HCT116 (cell line): Measurements from ENCODE around the gene PRR12. TPM values are rescaled to one million over a fixed set of nuclear protein-coding genes. Genes with fewer than 3 reads are reported as not detected.

ENCODE experiments used
- ATAC-seq: fragments of 200-7000 bp; cut with Tn5 transposase; 2 replicates; pipeline ENCODE4 v1.9.1; 2020; ENCODE audit warnings: mild to moderate bottlenecking, moderate library complexity
- BruUV-seq: library from RNA; stranded (reverse); fragments of 400-500 nt; replicated peaks from 2 replicates; lab custom pipeline; 2021; lab: Mats Ljungman, UMichigan
- CTCF ChIA-PET: fragments of 300-600 bp; sonication (Branson Sonifier 250); formaldehyde crosslinking; loops from one replicate; lab custom pipeline; 2021; ENCODE audit warnings: antibody characterized with exemption; lab: Charles Lee
- POLR2A ChIA-PET: fragments of 300-600, 350-600 bp; sonication (Branson Sonifier 250); formaldehyde crosslinking; loops from one replicate; lab custom pipeline; 2021; ENCODE audit warnings: antibody characterized with exemption; lab: Charles Lee
- RAD21 ChIA-PET, 2 experiments: fragments of 300-600 bp; sonication (Branson Sonifier 250); formaldehyde crosslinking; loops; one replicate each; lab custom pipeline; 2023; ENCODE audit warnings: low total read pairs in 2 of 2; ENCODE audit not compliant: uncharacterized antibody in 2 of 2, unreplicated experiment in 2 of 2, low non-redundant PET in 1 of 2; lab: Charles Lee
- DNase-seq: peaks from one replicate; pipeline ENCODE4 v3.0.0-alpha.2; 2010; ENCODE audit warnings: low read depth, low spot score
- H2AFZ ChIP-seq: fragments of 200-600 bp; shearing (Covaris generic), sonication (generic); 2 replicates; pipeline ENCODE4 v1.6.1; 2017; ENCODE audit warnings: low read depth, mixed run types, mixed read lengths, antibody characterized with exemption, low read length; ENCODE audit not compliant: poor library complexity, severe bottlenecking
- H3K27ac ChIP-seq: 2 replicates; pipeline ENCODE4 v1.5.1; 2012; ENCODE audit warnings: low read depth, low read length
- H3K27me3 ChIP-seq: fragments of 200-600 bp; sonication (generic); 2 replicates; pipeline ENCODE4 v1.6.1; 2016; ENCODE audit warnings: mixed run types, low read length, mixed read lengths; ENCODE audit not compliant: insufficient read depth
- H3K36me3 ChIP-seq, 2 experiments: fragments of 200-500 bp in 1 of 2; fragments of 200-600 bp in 1 of 2; sonication (Bioruptor generic) in 1 of 2; sonication (generic) in 1 of 2; 2 replicates each; pipeline versions ENCODE4 v1.5.1 to v1.6.1; 2014 to 2016; ENCODE audit warnings: low read length in 2 of 2, inconsistent platforms in 1 of 2, mixed read lengths in 1 of 2, mixed run types in 1 of 2; ENCODE audit not compliant: insufficient read depth in 2 of 2, control insufficient read depth in 1 of 2
- H3K4me1 ChIP-seq, 2 experiments: fragments of 200-600 bp in 1 of 2; sonication (generic) in 1 of 2; 2 replicates each; pipeline versions ENCODE4 v1.5.1 to v1.6.1; 2012 to 2017; ENCODE audit warnings: low read length in 2 of 2, inconsistent platforms in 1 of 2, mild to moderate bottlenecking in 1 of 2, mixed read lengths in 1 of 2, mixed run types in 1 of 2, moderate library complexity in 1 of 2; ENCODE audit not compliant: insufficient read depth in 2 of 2, control insufficient read depth in 1 of 2
- H3K4me2 ChIP-seq: fragments of 200-600 bp; sonication (generic); 2 replicates; pipeline ENCODE4 v1.6.1; 2017; ENCODE audit warnings: mixed run types, low read length, mixed read lengths
- H3K4me3 ChIP-seq, 2 experiments: fragments of 200-600 bp in 1 of 2; sonication (generic) in 1 of 2; replicated peaks in 1 of 2; 2 replicates each; pipeline ENCODE4 v1.5.1; 2011 to 2016; ENCODE audit warnings: low read length in 2 of 2, control low read depth in 1 of 2, low read depth in 1 of 2, mild to moderate bottlenecking in 1 of 2, mixed read lengths in 1 of 2, mixed run types in 1 of 2
- H3K79me2 ChIP-seq: fragments of 200-600 bp; sonication (generic); 2 replicates; pipeline ENCODE4 v1.6.1; 2017; ENCODE audit warnings: mild to moderate bottlenecking, mixed run types, low read length, moderate library complexity, mixed read lengths; ENCODE audit not compliant: insufficient read depth
- H3K9ac ChIP-seq: fragments of 200-600 bp; sonication (generic); 2 replicates; pipeline ENCODE4 v1.6.1; 2016; ENCODE audit warnings: low read length, mixed read lengths
- H3K9me2 ChIP-seq: fragments of 200-600 bp; sonication (generic), shearing (Covaris generic); 2 replicates; pipeline ENCODE4 v1.6.1; 2017; ENCODE audit warnings: mixed run types, mild to moderate bottlenecking, moderate library complexity; ENCODE audit not compliant: insufficient read depth
- H3K9me3 ChIP-seq, 2 experiments: fragments of 200-500 bp in 1 of 2; fragments of 200-600 bp in 1 of 2; sonication (Bioruptor generic) in 1 of 2; sonication (generic) in 1 of 2; 2 replicates each; pipeline ENCODE4 v1.6.1; 2014 to 2017; ENCODE audit warnings: low read length in 2 of 2, mixed read lengths in 2 of 2, inconsistent platforms in 1 of 2, low read depth in 1 of 2, mild to moderate bottlenecking in 1 of 2, mixed run types in 1 of 2, moderate library complexity in 1 of 2; ENCODE audit not compliant: control insufficient read depth in 1 of 2, insufficient read depth in 1 of 2
- H4K20me1 ChIP-seq: fragments of 200-600 bp; sonication (generic), shearing (Covaris generic); 2 replicates; pipeline ENCODE4 v1.6.1; 2017; ENCODE audit warnings: mixed run types, mild to moderate bottlenecking, moderate library complexity; ENCODE audit not compliant: insufficient read depth
- CEBPB ChIP-seq: IDR thresholded peaks from 2 replicates; pipeline ENCODE4 v1.6.1; 2012; ENCODE audit warnings: low read depth
- ELF1 ChIP-seq: IDR thresholded peaks from 2 replicates; pipeline ENCODE4 v1.6.1; 2012; ENCODE audit warnings: low read depth, borderline replicate concordance
- FOSL1 ChIP-seq: IDR thresholded peaks from 2 replicates; pipeline ENCODE4 v1.6.1; 2012; ENCODE audit warnings: low read depth
- TCF7L2 ChIP-seq: IDR thresholded peaks from 2 replicates; pipeline ENCODE4 v1.7.0; 2011; ENCODE audit warnings: borderline replicate concordance, inconsistent platforms; ENCODE audit not compliant: insufficient read depth, insufficient read length; ENCODE audit errors: extremely low read depth
- ZFX ChIP-seq: fragments of 450-650 bp; IDR thresholded peaks from 2 replicates; pipeline ENCODE4 v1.6.1; 2017
- intact Hi-C: fragments of 100-400 bp; cut with micrococcal nuclease; formaldehyde crosslinking; loops from 2 replicates; pipeline ENCODE4 v1.10.0; 2022
- total RNA-seq: library from RNA; stranded (reverse); gene quantifications from one replicate; pipeline ENCODE4 v1.2.1, GENCODE V29; 2021; ENCODE audit not compliant: unreplicated experiment
- TF ChIP-seq, protein P1 (sequence below): IDR thresholded peaks from 2 replicates; pipeline ENCODE4 v1.6.1; 2012

PRR12 gene
- total RNA-seq, 1 experiment from 2014 or later = 26.9 TPM

DNA sequence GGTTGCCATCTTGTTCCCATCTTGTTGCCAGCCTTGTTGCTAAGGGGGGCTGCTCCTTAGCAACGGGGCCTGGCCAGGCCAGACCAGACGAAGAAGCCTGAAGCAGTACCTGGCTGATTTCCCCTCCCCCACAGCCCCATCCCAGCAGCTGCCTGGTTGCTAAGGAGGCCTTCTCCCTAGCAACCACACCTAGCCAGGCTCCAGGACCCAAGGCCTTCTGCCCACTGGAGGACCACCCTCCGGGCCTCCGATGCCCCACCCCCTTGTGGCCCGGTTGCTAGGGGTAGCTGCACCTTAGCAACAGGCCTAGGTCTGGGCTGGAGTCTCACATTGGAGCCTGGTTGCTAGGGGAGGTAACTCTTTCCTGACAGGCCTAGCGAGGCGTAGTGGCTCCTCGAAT is 6.0 kb upstream of the PRR12 start:
- ATAC-seq = no peak
- DNase-seq = no peak
- Histone ChIP-seq H3K9me3 (no peaks in the 10 kb centered on the region), H3K27ac (no peak overlapping the region), H3K4me3 (no peak overlapping the region), H4K20me1 (no peaks in the 10 kb centered on the region), H3K36me3 (no peaks in the 10 kb centered on the region), H3K27me3 (no peaks in the 10 kb centered on the region), H2AFZ (no peak overlapping the region), H3K4me2 (no peak overlapping the region), H3K9ac (no peak overlapping the region), H3K79me2 (peaks cover 4% of the 10 kb centered on the region), H3K4me1 (peaks cover 4 to 18% of the 10 kb centered on the region in 2 experiments; a peak in 3 of 4 replicates), H3K9me2 (no peaks in the 10 kb centered on the region)
- ChIA-PET RAD21 (no interaction called here), POLR2A (interaction anchor here (1.5 kb wide), 1 partner anchor 56 kb away, joined by 4 read pairs; no protein-coding TSS in a partner anchor), CTCF (no interaction called here)
- intact Hi-C loops = no loop called here
- BruUV-seq = no TSS peak
- TF ChIP-seq CEBPB (no peak), FOSL1 (no peak)

DNA sequence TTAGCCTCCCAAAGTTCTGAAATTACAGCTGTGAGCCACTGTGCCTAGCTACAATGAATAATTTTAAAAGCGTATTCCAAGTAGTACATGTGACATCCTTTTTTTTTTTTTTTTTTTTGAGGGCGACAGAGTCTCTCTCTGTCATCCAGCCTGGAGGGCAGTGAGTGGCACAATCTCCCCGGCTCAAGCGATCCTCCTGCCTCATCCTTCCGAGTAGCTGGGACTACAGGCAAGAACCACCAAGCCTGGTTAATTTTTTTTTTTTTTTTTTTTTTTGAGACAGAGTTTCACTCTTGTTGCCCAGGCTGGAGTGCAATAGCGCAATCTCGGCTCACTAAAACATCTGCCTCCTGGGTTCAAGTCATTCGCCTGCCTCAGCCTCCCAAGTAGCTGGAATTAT is 3.8 kb upstream of the PRR12 start:
- CTCF ChIA-PET = interaction anchor here (1.7 kb wide), 1 partner anchor 17 kb away, joined by 3 read pairs; no protein-coding TSS in a partner anchor

More for the DNA sequence above, 3.8 kb upstream of the PRR12 start:
- Histone ChIP-seq H3K4me3 (no peak overlapping the region), H4K20me1 (no peaks in the 10 kb centered on the region), H3K36me3 (no peaks in the 10 kb centered on the region), H3K27me3 (no peaks in the 10 kb centered on the region), H3K9me2 (no peaks in the 10 kb centered on the region), H3K4me1 (peaks cover 4 to 14% of the 10 kb centered on the region in 2 experiments; a peak in 3 of 4 replicates), H3K4me2 (no peak overlapping the region), H2AFZ (no peak overlapping the region), H3K9me3 (no peaks in the 10 kb centered on the region), H3K27ac (no peak overlapping the region), H3K79me2 (peaks cover 7% of the 10 kb centered on the region), H3K9ac (no peak overlapping the region)
- ChIA-PET RAD21 (no interaction called here), POLR2A (no interaction called here)
- no TSS peak for BruUV-seq
- ATAC-seq = no peak
- no peak for TF ChIP-seq TCF7L2
- TF ChIP-seq, protein P1, sequence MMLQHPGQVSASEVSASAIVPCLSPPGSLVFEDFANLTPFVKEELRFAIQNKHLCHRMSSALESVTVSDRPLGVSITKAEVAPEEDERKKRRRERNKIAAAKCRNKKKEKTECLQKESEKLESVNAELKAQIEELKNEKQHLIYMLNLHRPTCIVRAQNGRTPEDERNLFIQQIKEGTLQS = no peak
- no peak for TF ChIP-seq ZFX
- no peak for TF ChIP-seq ELF1
- intact Hi-C loops = no loop called here
- no peak for DNase-seq
